Head of caudate nucleus (tissue), 42 donors: ENCODE measurements around the gene IGFL2.
"Not testable (repeated sequence)": the region's sequence is repeated elsewhere in the genome, so short reads cannot be mapped to it uniquely, and the experiment has no call there.

ENCODE experiments used
- DNase-seq, 42 donors: peaks; one replicate each; pipeline versions ENCODE4 v3.0.0 to v3.0.0-alpha.2; 2020 to 2021; ENCODE audit warnings: mixed read lengths in 7 of 42
- intact Hi-C: fragments of 100-400 bp; cut with DNase I; formaldehyde crosslinking; loops from one replicate; pipeline ENCODE4 v1.15.0; 2022

Gene IGFL2

GRCh38 chr19:46134527-46134926, 13.5 kb upstream of the IGFL2 start:
- intact Hi-C loops = no loop called here
- DNase-seq = no peak

- intact Hi-C loops = no loop called here
- no peak for DNase-seq
Measured at GRCh38 chr19:46137915-46138473, 10.0 kb upstream of the IGFL2 start.

- DNase-seq = no peak
- intact Hi-C loops = no loop called here
Measured at GRCh38 chr19:46141421-46141820, 6.6 kb upstream of the IGFL2 start.

GRCh38 chr19:46142294-46142693, 5.7 kb upstream of the IGFL2 start:
- intact Hi-C loops = no loop called here
- DNase-seq = no peak

GRCh38 chr19:46144756-46145155, 3.3 kb upstream of the IGFL2 start:
- intact Hi-C loops = no loop called here
- DNase-seq = no peak

GRCh38 chr19:46147166-46147740, 785 bp upstream of the IGFL2 start:
- DNase-seq = no peak
- intact Hi-C loops = no loop called here

- intact Hi-C loops = no loop called here
- no peak for DNase-seq
Measured at GRCh38 chr19:46150606-46151005, 2.6 kb downstream of the IGFL2 start.

- intact Hi-C loops = no loop called here
- DNase-seq = no peak
Measured at GRCh38 chr19:46155237-46155636, 7.2 kb downstream of the IGFL2 start.

- intact Hi-C loops = no loop called here
- DNase-seq = no peak
Measured at GRCh38 chr19:46159418-46160232, 11.6 kb downstream of the IGFL2 start.

GRCh38 chr19:46160233-46160775, 12.3 kb downstream of the IGFL2 start:
- intact Hi-C loops = no loop called here
- no peak for DNase-seq

- intact Hi-C loops, DNase-seq: not testable (repeated sequence)
Measured at GRCh38 chr19:46161642-46162257, 13.7 kb downstream of the IGFL2 start.

GRCh38 chr19:46162731-46163130, 14.7 kb downstream of the IGFL2 start:
- no peak for DNase-seq
- intact Hi-C loops = no loop called here

GRCh38 chr19:46173886-46174480, 25.9 kb downstream of the IGFL2 start:
- intact Hi-C loops = no loop called here
- peak in 5 of 42 donors; percentile 11 to 33 (median 21) for DNase-seq

GRCh38 chr19:46176116-46176860, 28.2 kb downstream of the IGFL2 start:
- intact Hi-C loops = no loop called here
- peak in 1 of 42 donors; percentile 14 for DNase-seq

- no peak for DNase-seq
- intact Hi-C loops = no loop called here
Measured at GRCh38 chr19:46179076-46179759, 31.2 kb downstream of the IGFL2 start.

- intact Hi-C loops = no loop called here
- no peak for DNase-seq
Measured at GRCh38 chr19:46180701-46181387, 32.8 kb downstream of the IGFL2 start.

- DNase-seq = no peak
- intact Hi-C loops = no loop called here
Measured at GRCh38 chr19:46181388-46181779, 33.3 kb downstream of the IGFL2 start.

- intact Hi-C loops = no loop called here
- DNase-seq = no peak
Measured at GRCh38 chr19:46182476-46182875, 34.4 kb downstream of the IGFL2 start.
